ENCODE results near the gene NPAS3.

NPAS3 gene

GRCh38 chr14:33449703-33450395, 511.2 kb downstream of the NPAS3 start:
- no peaks in the 10 kb centered on the region for H3K27me3 ChIP-seq
- H3K4me2 ChIP-seq: no peak overlapping the region
- peaks cover 0 to 7% (median 0%) of the 10 kb centered on the region in 10 experiments; a peak in 1 of 20 replicates for H3K4me1 ChIP-seq
- H4K20me1 ChIP-seq: no peaks in the 10 kb centered on the region
- no peak for TF ChIP-seq Cebpa-rat (IDR thresholded peaks at IDR 0.05)
- no peaks in the 10 kb centered on the region for H3K9me3 ChIP-seq (replicated peaks in 1 of 11)
- H3K27ac ChIP-seq: no peak overlapping the region
- no peak overlapping the region for H3K9ac ChIP-seq
- H3K4me3 ChIP-seq: no peak overlapping the region
- H3K36me3 ChIP-seq: no peaks in the 10 kb centered on the region

DNA sequence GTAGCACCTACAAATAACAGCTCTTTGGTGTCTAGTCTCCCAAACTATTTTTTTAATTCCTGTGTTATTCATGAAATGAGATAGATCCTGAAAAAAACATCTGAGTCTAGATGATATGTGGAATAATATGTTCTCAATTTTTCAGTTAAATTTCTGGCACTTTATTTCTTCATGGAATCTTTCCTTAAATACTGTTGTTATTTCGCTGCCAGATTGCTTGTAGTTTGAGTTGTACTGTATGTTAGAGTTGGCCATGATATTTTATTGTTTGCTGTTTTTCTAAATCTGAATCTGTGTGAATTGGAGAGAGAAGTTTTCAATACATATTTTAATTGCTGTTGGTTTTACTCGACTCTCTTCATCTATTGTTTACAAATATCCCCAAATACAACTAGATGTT, 511.7 kb downstream of the NPAS3 start:
- no peak overlapping the region for H3K4me3 ChIP-seq
- no peak for TF ChIP-seq Cebpa-rat (IDR thresholded peaks at IDR 0.05)
- no peak overlapping the region for H3K27ac ChIP-seq
- no peak overlapping the region for H3K9ac ChIP-seq
- H3K36me3 ChIP-seq: no peaks in the 10 kb centered on the region
- H4K20me1 ChIP-seq: no peaks in the 10 kb centered on the region
- no peaks in the 10 kb centered on the region for H3K9me3 ChIP-seq (replicated peaks in 1 of 11)
- peaks cover 0 to 7% (median 0%) of the 10 kb centered on the region in 10 experiments; a peak in 1 of 20 replicates for H3K4me1 ChIP-seq
- no peaks in the 10 kb centered on the region for H3K27me3 ChIP-seq
- H3K4me2 ChIP-seq: no peak overlapping the region

GRCh38 chr14:33451211-33451610, 512.5 kb downstream of the NPAS3 start:
- Histone ChIP-seq H4K20me1 (no peaks in the 10 kb centered on the region), H3K9ac (no peak overlapping the region), H3K4me3 (no peak overlapping the region), H3K9me3 (replicated peaks in 1 of 11) (no peaks in the 10 kb centered on the region), H3K36me3 (no peaks in the 10 kb centered on the region), H3K27ac (no peak overlapping the region), H3K4me2 (no peak overlapping the region), H3K4me1 (peaks cover 0 to 7% (median 0%) of the 10 kb centered on the region in 10 experiments; a peak in 1 of 20 replicates), H3K27me3 (no peaks in the 10 kb centered on the region)
- no peak for TF ChIP-seq Cebpa-rat (IDR thresholded peaks at IDR 0.05)

- no peak overlapping the region for H3K9ac ChIP-seq
- H3K36me3 ChIP-seq: no peaks in the 10 kb centered on the region
- no peaks in the 10 kb centered on the region for H3K9me3 ChIP-seq (replicated peaks in 1 of 11)
- no peak overlapping the region for H3K4me3 ChIP-seq
- H4K20me1 ChIP-seq: no peaks in the 10 kb centered on the region; a peak in 1 of 22 replicates
- TF ChIP-seq Cebpa-rat (IDR thresholded peaks at IDR 0.05): no peak
- H3K4me1 ChIP-seq: peaks cover 0 to 7% (median 0%) of the 10 kb centered on the region in 10 experiments; a peak in 1 of 20 replicates
- no peaks in the 10 kb centered on the region for H3K27me3 ChIP-seq
- H3K4me2 ChIP-seq: no peak overlapping the region
- H3K27ac ChIP-seq: no peak overlapping the region
Observed at GRCh38 chr14:33452995-33453394, 514.3 kb downstream of the NPAS3 start.

- Histone ChIP-seq H3K9me3 (replicated peaks in 1 of 11) (no peaks in the 10 kb centered on the region), H3K4me2 (peak overlapping the region in 6 of 11 experiments; percentile 1 to 36 (median 10); a peak in 4 of 22 replicates), H3K4me3 (no peak overlapping the region), H3K36me3 (no peaks in the 10 kb centered on the region), H3K27ac (peak overlapping the region in 1 of 11 experiments; percentile 17; a peak in 1 of 22 replicates), H4K20me1 (no peaks in the 10 kb centered on the region; a peak in 1 of 22 replicates), H3K27me3 (no peaks in the 10 kb centered on the region), H3K9ac (no peak overlapping the region), H3K4me1 (peaks cover 0 to 7% (median 0%) of the 10 kb centered on the region in 10 experiments; a peak in 1 of 20 replicates)
- no peak for TF ChIP-seq Cebpa-rat (IDR thresholded peaks at IDR 0.05)
Observed at GRCh38 chr14:33454022-33454595, 515.4 kb downstream of the NPAS3 start.

GRCh38 chr14:33454707-33455106, 516.0 kb downstream of the NPAS3 start:
- no peak overlapping the region for H3K4me3 ChIP-seq
- no peak overlapping the region; a peak in 2 of 22 replicates for H3K4me2 ChIP-seq

GRCh38 chr14:33455654-33456345, 517.1 kb downstream of the NPAS3 start:
- H3K27me3 ChIP-seq: no peaks in the 10 kb centered on the region
- no peaks in the 10 kb centered on the region for H3K9me3 ChIP-seq (replicated peaks in 1 of 11)
- no peaks in the 10 kb centered on the region for H3K36me3 ChIP-seq
- H3K4me3 ChIP-seq: no peak overlapping the region
- peaks cover 0 to 7% (median 0%) of the 10 kb centered on the region in 10 experiments; a peak in 1 of 20 replicates for H3K4me1 ChIP-seq
- no peak overlapping the region for H3K9ac ChIP-seq
- no peak overlapping the region for H3K27ac ChIP-seq
- H3K4me2 ChIP-seq: no peak overlapping the region
- H4K20me1 ChIP-seq: no peaks in the 10 kb centered on the region; a peak in 1 of 22 replicates
- TF ChIP-seq Cebpa-rat (IDR thresholded peaks at IDR 0.05): no peak

More at GRCh38 chr14:33454707-33455106, 516.0 kb downstream of the NPAS3 start:
- H3K27ac ChIP-seq: no peak overlapping the region
- no peak for TF ChIP-seq Cebpa-rat (IDR thresholded peaks at IDR 0.05)
- H3K9me3 ChIP-seq (replicated peaks in 1 of 11): no peaks in the 10 kb centered on the region
- H3K36me3 ChIP-seq: no peaks in the 10 kb centered on the region
- H4K20me1 ChIP-seq: no peaks in the 10 kb centered on the region; a peak in 1 of 22 replicates
- H3K4me1 ChIP-seq: peaks cover 0 to 7% (median 0%) of the 10 kb centered on the region in 10 experiments; a peak in 1 of 20 replicates
- H3K27me3 ChIP-seq: no peaks in the 10 kb centered on the region
- H3K9ac ChIP-seq: no peak overlapping the region

- Histone ChIP-seq H3K9me3 (replicated peaks in 1 of 11) (no peaks in the 10 kb centered on the region), H3K4me1 (peaks cover 0 to 7% (median 0%) of the 10 kb centered on the region in 10 experiments; a peak in 1 of 20 replicates), H3K27me3 (no peaks in the 10 kb centered on the region), H3K4me2 (no peak overlapping the region), H3K27ac (no peak overlapping the region), H3K4me3 (no peak overlapping the region), H4K20me1 (no peaks in the 10 kb centered on the region; a peak in 1 of 22 replicates), H3K9ac (no peak overlapping the region), H3K36me3 (no peaks in the 10 kb centered on the region)
- no peak for TF ChIP-seq Cebpa-rat (IDR thresholded peaks at IDR 0.05)
Observed at GRCh38 chr14:33457021-33457420, 518.3 kb downstream of the NPAS3 start.

DNA sequence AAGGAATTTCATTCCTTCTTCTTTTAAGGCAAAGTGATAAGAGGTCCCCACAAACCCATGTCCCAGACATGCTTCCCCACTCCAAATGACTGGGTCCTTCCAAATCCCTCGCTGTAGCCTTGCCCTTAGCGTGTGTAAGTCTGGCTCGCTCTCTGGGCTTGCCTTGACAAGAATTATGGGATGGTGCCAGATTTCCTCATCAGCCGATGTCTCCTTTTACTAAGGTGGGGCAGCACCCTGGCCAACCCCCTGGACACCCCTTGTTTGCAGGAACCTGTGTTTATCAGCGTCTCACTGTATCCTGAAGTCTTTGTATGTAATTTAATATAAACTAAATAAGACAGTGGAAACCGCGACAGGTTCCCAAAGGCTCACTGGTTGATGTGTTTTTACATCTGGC, 518.9 kb downstream of the NPAS3 start:
- Histone ChIP-seq H3K36me3 (no peaks in the 10 kb centered on the region), H4K20me1 (no peaks in the 10 kb centered on the region; a peak in 1 of 22 replicates), H3K4me1 (peaks cover 0 to 7% (median 0%) of the 10 kb centered on the region in 10 experiments; a peak in 1 of 20 replicates), H3K4me2 (no peak overlapping the region), H3K4me3 (no peak overlapping the region), H3K27me3 (no peaks in the 10 kb centered on the region), H3K9me3 (replicated peaks in 1 of 11) (no peaks in the 10 kb centered on the region), H3K27ac (no peak overlapping the region), H3K9ac (no peak overlapping the region)
- TF ChIP-seq Cebpa-rat (IDR thresholded peaks at IDR 0.05): no peak

All from BLaER1 treated with 17β-estradiol and CSF1 and Interleukin-3, amounts not matched to agents 10 nM and 100 nM (cell line).